GM21576 (cell line): Measurements from ENCODE around the gene DSE.
A peak's percentile ranks its signal among the peaks of the same experiment; 100 is the strongest.

Experiments used
- ATAC-seq: cut with Tn5 transposase; IDR thresholded peaks from one replicate; pipeline ENCODE4 v1.9.1; 2021; ENCODE audit warnings: mild to moderate bottlenecking, moderate library complexity; ENCODE audit not compliant: unreplicated experiment

Gene DSE

GRCh38 chr6:116444092-116444491, 73.3 kb downstream of the DSE start:
- peak; percentile 70 for ATAC-seq

GRCh38 chr6:116444575-116444974, 73.8 kb downstream of the DSE start:
- ATAC-seq = no peak

GRCh38 chr6:116445102-116445501, 74.4 kb downstream of the DSE start:
- ATAC-seq = no peak

- no peak for ATAC-seq
These were observed 75.7 kb downstream of the DSE start for GRCh38 chr6:116446399-116446798.

- no peak for ATAC-seq
These were observed 76.3 kb downstream of the DSE start for GRCh38 chr6:116447052-116447451.

GRCh38 chr6:116447496-116448011, 76.8 kb downstream of the DSE start:
- no peak for ATAC-seq

GRCh38 chr6:116449565-116449964, 78.8 kb downstream of the DSE start:
- ATAC-seq = no peak

GRCh38 chr6:116450185-116450710, 79.5 kb downstream of the DSE start:
- ATAC-seq = no peak

- peak; percentile 74 for ATAC-seq
These were observed 80.3 kb downstream of the DSE start for GRCh38 chr6:116450769-116451740.

GRCh38 chr6:116451916-116452315, 81.2 kb downstream of the DSE start:
- ATAC-seq = no peak

GRCh38 chr6:116452531-116452930, 81.8 kb downstream of the DSE start:
- ATAC-seq = no peak

- ATAC-seq = no peak
These were observed 85.4 kb downstream of the DSE start for GRCh38 chr6:116456106-116456505.

GRCh38 chr6:116456927-116457326, 86.2 kb downstream of the DSE start:
- ATAC-seq = no peak

- no peak for ATAC-seq
These were observed 87.5 kb downstream of the DSE start for GRCh38 chr6:116458264-116458663.

- no peak for ATAC-seq
These were observed 89.2 kb downstream of the DSE start for GRCh38 chr6:116459927-116460326.

GRCh38 chr6:116461331-116461931, 90.7 kb downstream of the DSE start, which contains the start of gene CALHM6:
Gene CALHM6 (plus strand): TSS chr6:116461375. CDS start chr6:116461930, 555 bp downstream.
- no peak for ATAC-seq

GRCh38 chr6:116461932-116462885, 91.5 kb downstream of the DSE start:
- peak; percentile 65 for ATAC-seq

GRCh38 chr6:116463301-116463700, 92.6 kb downstream of the DSE start:
- no peak for ATAC-seq

GRCh38 chr6:116465246-116465645, 94.5 kb downstream of the DSE start:
- ATAC-seq = no peak

GRCh38 chr6:116467096-116467495, 96.3 kb downstream of the DSE start:
- no peak for ATAC-seq
